H1 (cell line): ENCODE data around the gene SCCPDH. TPM values are rescaled to one million over a fixed set of nuclear protein-coding genes. Genes with fewer than 3 reads are reported as not detected.
A peak's percentile ranks its signal among the peaks of the same experiment; 100 is the strongest.

Experiments used
- CTCF ChIA-PET: fragments of 300-600 bp; sonication (Branson Sonifier 250); formaldehyde crosslinking; loops from one replicate; lab custom pipeline; 2021; ENCODE audit not compliant: partially characterized antibody; lab: Charles Lee
- POLR2A ChIA-PET: fragments of 300-600 bp; sonication (Branson Sonifier 250); formaldehyde crosslinking; loops from one replicate; lab custom pipeline; 2021; ENCODE audit warnings: inconsistent platforms; ENCODE audit not compliant: partially characterized antibody; lab: Charles Lee
- DNase-seq, 2 experiments: peaks; one replicate each; pipeline versions ENCODE4 v3.0.0 to v3.0.0-alpha.2; 2010 to 2022; ENCODE audit warnings: low spot score in 2 of 2, low read depth in 1 of 2, mixed read lengths in 1 of 2
- FAIRE-seq: peaks from 2 replicates; lab custom pipeline; 2011; peaks lifted over from hg19 to GRCh38; lab: Jason Lieb, UNC
- H2AFZ ChIP-seq: 2 replicates; pipeline ENCODE4 v1.8.1; 2012; ENCODE audit warnings: low read length, inconsistent platforms
- H2AK5ac ChIP-seq: 2 replicates; pipeline ENCODE4 v1.6.1; 2013; ENCODE audit warnings: low read depth, low read length
- H2BK120ac ChIP-seq: replicated peaks from 2 replicates; pipeline ENCODE3; 2013; ENCODE audit warnings: low read depth, low read length, inconsistent platforms
- H2BK12ac ChIP-seq: 2 replicates; pipeline ENCODE4 v1.6.1; 2013; ENCODE audit warnings: low read depth, low read length
- H2BK15ac ChIP-seq: 2 replicates; pipeline ENCODE4 v1.6.1; 2013; ENCODE audit warnings: low read length
- H2BK20ac ChIP-seq: 2 replicates; pipeline ENCODE4 v1.6.1; 2013; ENCODE audit warnings: low read length
- H2BK5ac ChIP-seq: 2 replicates; pipeline ENCODE4 v1.6.1; 2013; ENCODE audit warnings: low read depth, low read length
- H3K14ac ChIP-seq: 2 replicates; pipeline ENCODE4 v1.6.1; 2013; ENCODE audit warnings: inconsistent platforms; ENCODE audit not compliant: insufficient read length
- H3K18ac ChIP-seq: 2 replicates; pipeline ENCODE4 v1.6.1; 2013; ENCODE audit warnings: low read length; ENCODE audit errors: extremely low read depth
- H3K23ac ChIP-seq: 2 replicates; pipeline ENCODE4 v1.6.1; 2013; ENCODE audit warnings: inconsistent platforms; ENCODE audit not compliant: insufficient read length
- H3K23me2 ChIP-seq: 2 replicates; pipeline ENCODE4 v1.6.1; 2013; ENCODE audit warnings: low read depth, low read length
- H3K27ac ChIP-seq: 2 replicates; pipeline ENCODE4 v1.6.1; 2011; ENCODE audit warnings: low read depth, low read length, inconsistent platforms
- H3K27me3 ChIP-seq, 4 experiments: replicated peaks in 1 of 4; 1 replicate in 1 of 4; 2 replicates in 3 of 4; pipeline versions ENCODE4 v1.6.1 to v1.8.1; 2011 to 2013; ENCODE audit warnings: low read length in 3 of 4, mild to moderate bottlenecking in 3 of 4, inconsistent platforms in 2 of 4, mixed read lengths in 2 of 4, moderate library complexity in 1 of 4; ENCODE audit not compliant: control insufficient read depth in 3 of 4, insufficient read depth in 3 of 4; ENCODE audit errors: extremely low read depth in 1 of 4
- H3K36me3 ChIP-seq, 4 experiments: 2 replicates each; pipeline versions ENCODE4 v1.6.1 to v1.8.1; 2011 to 2013; ENCODE audit warnings: mild to moderate bottlenecking in 4 of 4, low read length in 3 of 4, moderate library complexity in 2 of 4, control low read depth in 1 of 4, inconsistent platforms in 1 of 4; ENCODE audit not compliant: insufficient read depth in 4 of 4, control insufficient read depth in 2 of 4
- H3K4ac ChIP-seq: replicated peaks from 2 replicates; pipeline ENCODE3; 2013; ENCODE audit warnings: low read length, low read depth, mixed read lengths, inconsistent platforms; ENCODE audit not compliant: insufficient read length
- H3K4me1 ChIP-seq, 4 experiments: replicated peaks in 1 of 4; 1 replicate in 1 of 4; 2 replicates in 3 of 4; pipeline versions ENCODE4 v1.6.1 to v1.8.1; 2011 to 2013; ENCODE audit warnings: low read length in 3 of 4, inconsistent platforms in 2 of 4, mixed read lengths in 1 of 4; ENCODE audit not compliant: insufficient read depth in 4 of 4, control insufficient read depth in 3 of 4
- H3K4me2 ChIP-seq, 2 experiments: 2 replicates each; pipeline versions ENCODE4 v1.6.1 to v1.8.1; 2011 to 2013; ENCODE audit warnings: low read depth in 2 of 2, low read length in 2 of 2, control low read depth in 1 of 2, inconsistent platforms in 1 of 2, mild to moderate bottlenecking in 1 of 2; ENCODE audit not compliant: insufficient read depth in 1 of 2
- H3K4me3 ChIP-seq, 4 experiments: fragments of 200-600, 300-600 bp in 1 of 4; sonication (generic), shearing (Covaris generic), sonication (Bioruptor Twin) in 1 of 4; 2 replicates each; pipeline versions ENCODE4 v1.5.1 to v1.8.1; 2011 to 2016; ENCODE audit warnings: low read length in 4 of 4, low read depth in 3 of 4, control low read depth in 2 of 4, inconsistent platforms in 2 of 4, mild to moderate bottlenecking in 2 of 4, mixed read lengths in 1 of 4, moderate library complexity in 1 of 4; ENCODE audit not compliant: insufficient read depth in 2 of 4; ENCODE audit errors: extremely low read depth in 1 of 4
- H3K56ac ChIP-seq: replicated peaks from 2 replicates; pipeline ENCODE3; 2013; ENCODE audit warnings: low read depth, mild to moderate bottlenecking, mixed read lengths, low read length, inconsistent platforms; ENCODE audit not compliant: insufficient read length
- H3K79me1 ChIP-seq: 2 replicates; pipeline ENCODE4 v1.6.1; 2013; ENCODE audit warnings: low read depth, low read length, control low read depth
- H3K79me2 ChIP-seq, 2 experiments: 2 replicates each; pipeline versions ENCODE4 v1.6.1 to v1.8.1; 2012 to 2013; ENCODE audit warnings: low read length in 2 of 2, mild to moderate bottlenecking in 2 of 2, inconsistent platforms in 1 of 2; ENCODE audit not compliant: insufficient read depth in 2 of 2, control insufficient read depth in 1 of 2
- H3K9ac ChIP-seq, 4 experiments: replicated peaks in 1 of 4; 1 replicate in 1 of 4; 2 replicates in 3 of 4; pipeline versions ENCODE4 v1.6.1 to v1.8.1; 2011 to 2013; ENCODE audit warnings: low read depth in 3 of 4, low read length in 3 of 4, control low read depth in 2 of 4, mild to moderate bottlenecking in 2 of 4, moderate library complexity in 2 of 4, inconsistent platforms in 1 of 4; ENCODE audit errors: extremely low read depth in 1 of 4
- H3K9me3 ChIP-seq, 2 experiments: 2 replicates each; pipeline versions ENCODE4 v1.6.1 to v1.8.1; 2012 to 2013; ENCODE audit warnings: mild to moderate bottlenecking in 2 of 2, moderate library complexity in 2 of 2, control low read depth in 1 of 2, inconsistent platforms in 1 of 2, low read depth in 1 of 2, low read length in 1 of 2, mixed read lengths in 1 of 2; ENCODE audit not compliant: insufficient read depth in 2 of 2
- H4K20me1 ChIP-seq, 2 experiments: replicated peaks in 1 of 2; 2 replicates each; pipeline versions ENCODE3 to v1.8.1; 2011 to 2013; ENCODE audit warnings: inconsistent platforms in 2 of 2, low read length in 2 of 2, mild to moderate bottlenecking in 1 of 2; ENCODE audit not compliant: insufficient read depth in 2 of 2, control insufficient read depth in 1 of 2
- H4K5ac ChIP-seq: 2 replicates; pipeline ENCODE4 v1.6.1; 2013; ENCODE audit warnings: low read length, low read depth, mixed read lengths, inconsistent platforms; ENCODE audit not compliant: insufficient read length
- H4K8ac ChIP-seq: 2 replicates; pipeline ENCODE4 v1.8.0; 2013; ENCODE audit warnings: mild to moderate bottlenecking, moderate library complexity, low read length, inconsistent platforms; ENCODE audit not compliant: insufficient read depth; ENCODE audit errors: extremely low read depth
- H4K91ac ChIP-seq: replicated peaks from 2 replicates; pipeline ENCODE3; 2013; ENCODE audit warnings: low read length, mixed read lengths, inconsistent platforms; ENCODE audit not compliant: insufficient read length
- CBX8 ChIP-seq: fragments of 300-800, 300-1000 bp; sonication (generic); IDR thresholded peaks from 2 replicates; pipeline ENCODE4 v1.7.1; 2016; ENCODE audit warnings: low read depth, low read length, borderline replicate concordance
- GABPA ChIP-seq: IDR thresholded peaks from 2 replicates; pipeline ENCODE4 v1.6.1; 2011; ENCODE audit warnings: mild to moderate bottlenecking, low read length, moderate library complexity, borderline replicate concordance; ENCODE audit not compliant: insufficient read depth
- GTF2F1 ChIP-seq: IDR thresholded peaks from 2 replicates; pipeline ENCODE4 v1.6.1; 2012; ENCODE audit warnings: low read depth, low read length, improper control_type of control experiment, borderline replicate concordance
- JUND ChIP-seq: IDR thresholded peaks from 2 replicates; pipeline ENCODE4 v1.6.1; 2011; ENCODE audit warnings: mild to moderate bottlenecking, improper control_type of control experiment, low read length
- MAX ChIP-seq: IDR thresholded peaks from 2 replicates; pipeline ENCODE4 v1.6.1; 2012; ENCODE audit warnings: inconsistent platforms
- NANOG ChIP-seq: IDR thresholded peaks from 2 replicates; pipeline ENCODE4 v1.6.1; 2011; ENCODE audit warnings: low read length, low read depth, mild to moderate bottlenecking, inconsistent platforms; ENCODE audit not compliant: insufficient read depth, poor library complexity, severe bottlenecking
- RNF2 ChIP-seq: fragments of 200-900, 300-1000 bp; sonication (generic); IDR thresholded peaks from 2 replicates; pipeline ENCODE4 v1.7.1; 2016; ENCODE audit warnings: borderline replicate concordance, low read depth, mild to moderate bottlenecking, antibody characterized with exemption, low read length; ENCODE audit not compliant: poor library complexity, severe bottlenecking; ENCODE audit errors: missing control alignments
- SAP30 ChIP-seq: fragments of 300-600 bp; sonication (generic); IDR thresholded peaks from 2 replicates; pipeline ENCODE4 v1.7.1; 2012; ENCODE audit warnings: low read length, moderate library complexity, mild to moderate bottlenecking, inconsistent platforms; ENCODE audit not compliant: insufficient read depth, insufficient replicate concordance
- SIN3A ChIP-seq, 2 experiments: IDR thresholded peaks in 1 of 2; conservative IDR thresholded peaks in 1 of 2; 2 replicates each; pipeline ENCODE4 v1.6.1; 2011 to 2012; ENCODE audit warnings: low read length in 2 of 2, improper control_type of control experiment in 1 of 2, low read depth in 1 of 2, mild to moderate bottlenecking in 1 of 2
- WGBS, 2 experiments: shearing (Covaris generic) in 1 of 2; methylation state at CpG; one replicate each; pipeline versions ENCODE4 v1.1.6 to v1.1.7; 2013 to 2015; ENCODE audit warnings: low lambda C conversion rate in 2 of 2, mixed read lengths in 2 of 2, inconsistent platforms in 1 of 2, low coverage in 1 of 2, missing lambda C conversion rate in 1 of 2; ENCODE audit not compliant: insufficient replicate concordance in 2 of 2, insufficient coverage in 1 of 2, insufficient read length in 1 of 2; ENCODE audit errors: extremely low coverage in 1 of 2, missing lambda C conversion rate in 1 of 2; 5-methylcytosine and 5-hydroxymethylcytosine counted together
- polyA plus RNA-seq, 7 experiments: library from polyadenylated mRNA; depleted of rRNA in 3 of 7; stranded (reverse) in 5 of 7; unstranded in 2 of 7; fragments of >200 nt in 5 of 7; fragments of 200-250 nt in 2 of 7; gene quantifications; 1 replicate in 5 of 7; 2 replicates in 1 of 7; 4 replicates in 1 of 7; pipeline versions ENCODE4 v1.2.1 to v1.2.3, GENCODE V29; 2011 to 2013; ENCODE audit warnings: missing spikeins in 2 of 7, mixed read lengths in 2 of 7
- total RNA-seq: library from RNA; stranded (reverse); fragmentation: NEBNext Ultra II Directional; extraction: Animal tissue kit (Norgen Biotek cat#: 25700); gene quantifications from 2 replicates; pipeline ENCODE4 v1.2.1, GENCODE V29; 2021

SCCPDH gene
- total and polyA plus RNA-seq, 2 of the 8 experiments (the other 6 are each of a cell fraction or from before 2014, with no cell fraction given), result 9.5 to 17.0 TPM

- no peaks in the 10 kb centered on the region; a peak in 1 of 7 replicates for H3K27me3 ChIP-seq
- peaks cover 0 to 14% (median 6%) of the 10 kb centered on the region in 4 experiments; a peak in 6 of 7 replicates for H3K4me1 ChIP-seq
- no peak overlapping the region for H3K4me3 ChIP-seq
- no peak overlapping the region for H3K4me2 ChIP-seq
- no peak overlapping the region for H4K5ac ChIP-seq
- H2AFZ ChIP-seq, result no peak overlapping the region
- no peak overlapping the region for H3K23ac ChIP-seq
- FAIRE-seq (no peak), DNase-seq (no peak)
- H2AK5ac ChIP-seq, result no peak overlapping the region
- no peaks in the 10 kb centered on the region for H3K36me3 ChIP-seq
- no peak overlapping the region for H2BK120ac ChIP-seq
- H2BK20ac ChIP-seq, result 0 out of 2 replicates have a peak overlapping the region, but pooled peaks have one; percentile 18
- H2BK15ac ChIP-seq, result 0 out of 2 replicates have a peak overlapping the region, but pooled peaks have one; percentile 10
- CTCF ChIA-PET, result interaction anchor here (1.2 kb wide), 1 partner anchor 14 kb away, joined by 3 read pairs; no protein-coding TSS in a partner anchor
- H3K79me2 ChIP-seq, result no peaks in the 10 kb centered on the region
- H4K91ac ChIP-seq, result no peak overlapping the region
- no peaks in the 10 kb centered on the region for H3K79me1 ChIP-seq
- no peak overlapping the region for H3K14ac ChIP-seq
- POLR2A ChIA-PET, result interaction anchor here (1.3 to 1.5 kb wide), 2 partner anchors 9 to 12 kb away, joined by 3 to 4 read pairs; no protein-coding TSS in a partner anchor
- H4K8ac ChIP-seq, result no peak overlapping the region; the same call in 1 of the 2 replicates
- no peaks in the 10 kb centered on the region for H3K9me3 ChIP-seq
- no peaks in the 10 kb centered on the region for H3K23me2 ChIP-seq
- 86% methylated on average over 15 of the region's 19 CpGs; no CpG with 5 or more reads in 1 of the 2 experiments for WGBS, 2 experiments
- H3K18ac ChIP-seq, result no peak overlapping the region; the same call in 1 of the 2 replicates
- no peak overlapping the region for H3K56ac ChIP-seq
- no peak overlapping the region for H3K27ac ChIP-seq
- no peak overlapping the region for H3K4ac ChIP-seq
- peak overlapping the region; percentile 39; the same call in 1 of the 2 replicates for H2BK5ac ChIP-seq
- H4K20me1 ChIP-seq, result no peaks in the 10 kb centered on the region
- no peak overlapping the region for H3K9ac ChIP-seq
- no peak overlapping the region for H2BK12ac ChIP-seq
- TF ChIP-seq CBX8 (no peak), SIN3A (conservative IDR thresholded peaks at IDR 0.05 in 1 of 2, IDR thresholded peaks at IDR 0.05 in 1 of 2; ENCODE audit: low read depth in 1 of 2, low read length in 2 of 2) (no peak), MAX (no peak), GABPA (no peak), GTF2F1 (no peak), NANOG (no peak), SAP30 (no peak), JUND (no peak), RNF2 (no peak)
These were observed 60.6 kb downstream of the SCCPDH start for GRCh38 chr1:246784621-246785493.
